ENCODE measurements around the gene KRTAP6-1.

The KRTAP6-1 gene, protein sequence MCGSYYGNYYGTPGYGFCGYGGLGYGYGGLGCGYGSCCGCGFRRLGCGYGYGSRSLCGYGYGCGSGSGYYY

DNA sequence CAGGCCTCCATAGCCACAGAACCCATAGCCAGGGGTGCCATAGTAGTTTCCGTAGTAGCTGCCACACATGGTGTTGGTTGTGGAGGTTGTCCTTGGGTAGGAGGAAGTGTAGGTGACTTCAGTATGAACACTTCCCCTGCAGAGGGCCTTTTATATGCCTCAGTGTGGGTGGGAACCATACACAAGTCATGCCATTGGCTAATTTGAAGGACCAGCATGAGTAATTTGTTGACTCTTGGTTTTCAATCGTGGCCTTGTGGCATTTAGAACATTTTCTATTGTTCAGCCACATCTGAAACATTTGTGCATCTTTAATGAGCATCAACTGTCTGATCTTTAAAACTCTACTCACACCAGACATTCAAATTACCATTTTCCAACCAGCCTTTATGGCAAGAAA, at the start of gene KRTAP6-1:
Gene KRTAP6-1, minus strand, starts transcription at position 95 of the 400 bp plus-strand sequence. Its CDS starts 26 bp downstream, at position 69.
- no peak for DNase-seq

DNA sequence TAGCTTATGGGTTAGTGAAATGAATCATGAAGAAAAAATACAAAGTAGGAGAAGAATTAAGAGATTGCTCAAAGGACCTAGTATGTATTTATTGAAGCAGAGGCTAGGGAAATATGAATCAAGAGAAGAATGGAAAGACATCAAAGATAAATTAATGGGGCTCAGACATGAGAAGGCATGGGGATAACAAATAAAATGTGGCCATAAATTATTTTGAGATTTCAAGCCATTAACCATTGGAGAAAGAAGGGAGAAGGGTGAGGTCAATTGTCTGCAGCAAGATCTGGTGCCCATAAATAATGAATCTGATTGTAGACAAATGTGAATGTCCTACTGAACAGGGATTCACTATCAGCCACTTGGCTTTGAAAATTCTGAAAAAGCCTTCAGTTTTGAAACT, 39.2 kb upstream of the KRTAP6-1 start:
- no peak for DNase-seq

GRCh38 chr21:30646904-30647414, 33.2 kb upstream of the KRTAP6-1 start:
- DNase-seq: no peak

DNA sequence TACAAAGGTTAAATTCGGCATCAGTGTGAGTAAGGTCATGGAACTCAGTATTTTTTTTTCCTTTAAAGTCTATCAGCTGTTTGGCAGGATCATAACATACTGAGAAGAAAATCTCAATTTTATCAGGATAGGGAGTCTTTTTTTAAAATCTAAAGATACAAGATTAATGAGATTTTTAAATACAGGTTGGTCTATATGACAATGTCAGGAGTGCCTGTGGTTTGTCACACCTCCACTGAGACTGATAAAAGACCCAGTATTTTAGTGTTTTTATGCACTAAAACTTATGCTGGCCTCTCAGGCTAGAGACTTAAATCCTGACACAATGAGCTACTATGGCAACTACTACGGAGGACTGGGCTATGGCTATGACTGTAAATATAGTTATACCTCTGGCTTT, 28.8 kb upstream of the KRTAP6-1 start, which contains the start of gene KRTAP20-3:
Gene KRTAP20-3, plus strand, starts transcription at position 301 of the 400 bp plus-strand sequence.
- no peak for DNase-seq

DNA sequence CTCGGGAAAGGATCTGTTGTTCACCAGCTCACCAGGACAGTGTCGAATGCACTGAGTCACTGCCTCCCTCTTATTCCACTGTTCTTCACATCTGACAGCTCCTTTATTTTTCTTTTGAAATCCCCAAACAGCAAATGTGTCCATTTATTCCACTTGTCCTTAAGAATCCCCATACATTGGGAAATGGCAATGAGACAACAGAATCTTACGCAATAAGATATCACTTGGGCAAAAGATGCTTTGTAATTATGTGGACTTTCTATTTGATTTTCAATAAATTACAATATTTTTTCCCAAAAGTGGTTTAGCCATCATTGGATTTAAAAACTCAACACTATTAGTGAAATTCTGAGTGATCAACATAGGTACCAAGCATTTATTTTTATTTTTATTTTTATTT, 25.0 kb upstream of the KRTAP6-1 start:
- no peak for DNase-seq

GRCh38 chr21:30634906-30635305, 21.2 kb upstream of the KRTAP6-1 start, which contains the start of gene KRTAP20-2:
Gene KRTAP20-2, plus strand, starts transcription at chr21:30635206. Its CDS starts 58 bp downstream, at chr21:30635264.
- DNase-seq: no peak

- DNase-seq: no peak
Measured at GRCh38 chr21:30629200-30629599, 15.5 kb upstream of the KRTAP6-1 start.

GRCh38 chr21:30628109-30628508, 14.4 kb upstream of the KRTAP6-1 start:
- DNase-seq: no peak

GRCh38 chr21:30625449-30626165, 11.9 kb upstream of the KRTAP6-1 start:
- DNase-seq: no peak

DNA sequence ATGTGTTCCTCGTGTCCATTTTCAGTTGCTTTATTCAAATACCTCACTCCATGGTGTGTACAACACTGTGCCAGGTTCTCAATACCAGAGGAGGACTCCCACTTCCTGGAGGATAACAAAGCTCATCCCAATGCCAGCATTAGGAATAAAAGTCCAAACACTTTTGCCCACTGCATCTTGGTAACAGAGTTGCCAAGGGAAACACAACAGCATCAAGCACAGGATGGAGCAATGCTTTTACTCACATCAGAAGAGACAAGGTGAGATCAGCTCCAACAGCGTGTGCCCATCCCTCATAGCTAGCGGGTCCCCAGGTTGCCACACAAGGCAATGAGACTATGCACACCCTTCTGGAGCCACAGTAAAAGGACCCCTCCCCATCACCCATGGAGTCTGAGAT, 9.6 kb upstream of the KRTAP6-1 start:
- no peak for DNase-seq

DNA sequence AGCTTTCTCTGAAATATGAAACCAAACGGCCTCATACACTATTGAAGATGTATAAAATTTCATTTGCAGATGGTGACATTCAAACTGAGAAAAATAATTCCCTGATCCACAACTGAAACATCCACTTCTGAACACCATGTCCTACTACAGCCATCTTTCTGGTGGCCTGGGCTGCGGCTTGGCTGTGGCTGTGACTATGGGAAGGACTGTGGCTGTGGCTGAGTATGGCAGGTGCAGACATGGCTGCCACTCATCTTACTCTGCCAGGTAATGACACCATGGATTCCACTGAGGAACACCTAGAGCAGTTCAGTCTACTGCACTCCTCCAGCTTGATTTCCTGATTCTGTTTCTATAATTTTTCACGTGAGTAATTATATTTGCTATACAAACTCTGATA, 6.8 kb upstream of the KRTAP6-1 start, which contains the start of gene KRTAP20-4:
Gene KRTAP20-4, plus strand, starts transcription at position 106 of the 400 bp plus-strand sequence.
- no peak for DNase-seq

DNA sequence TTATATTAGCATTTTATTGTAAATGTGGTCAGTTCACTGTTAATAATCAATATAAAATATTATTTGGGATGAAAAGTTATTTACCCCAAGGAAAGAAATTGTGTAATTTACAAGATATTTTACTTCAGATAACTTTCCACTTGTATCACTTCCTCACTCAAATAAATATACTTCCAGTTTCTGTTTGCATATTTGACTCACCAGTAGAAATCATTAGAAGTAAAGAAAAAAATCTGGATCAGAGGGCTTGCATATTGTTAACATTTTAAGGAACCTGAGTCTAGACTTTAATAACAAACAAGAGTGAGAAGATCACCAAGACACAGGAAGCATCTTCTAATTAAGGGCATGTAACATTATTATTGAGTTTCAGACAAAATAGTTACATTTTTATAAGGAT, 6.3 kb upstream of the KRTAP6-1 start:
- DNase-seq: no peak

GRCh38 chr21:30616125-30616524, 2.4 kb upstream of the KRTAP6-1 start, which contains the start of gene KRTAP20-1:
Gene KRTAP20-1, plus strand, starts transcription at chr21:30616425. Its CDS starts 30 bp downstream, at chr21:30616455.
- no peak for DNase-seq

DNA sequence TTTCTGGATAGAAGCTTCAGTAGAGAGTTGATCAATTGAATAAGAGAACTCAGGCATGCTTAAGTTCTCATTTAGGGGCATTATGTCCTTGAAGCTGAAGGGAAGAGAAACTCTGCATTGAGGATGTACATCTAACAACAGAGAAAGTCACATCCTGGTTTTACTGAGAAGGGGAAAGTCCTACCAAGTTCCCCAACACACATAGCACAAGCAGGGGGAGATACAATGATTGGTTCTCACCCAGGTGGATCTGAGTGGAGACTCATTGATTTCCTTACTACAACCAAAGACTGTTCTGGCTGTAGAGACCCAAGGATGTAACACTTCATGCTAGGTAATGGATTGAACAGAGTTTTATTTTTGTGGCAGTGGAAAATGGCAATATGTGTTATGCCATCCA, 1.5 kb upstream of the KRTAP6-1 start:
- no peak for DNase-seq

GRCh38 chr21:30612132-30612531, 1.6 kb downstream of the KRTAP6-1 start:
- DNase-seq: no peak

DNA sequence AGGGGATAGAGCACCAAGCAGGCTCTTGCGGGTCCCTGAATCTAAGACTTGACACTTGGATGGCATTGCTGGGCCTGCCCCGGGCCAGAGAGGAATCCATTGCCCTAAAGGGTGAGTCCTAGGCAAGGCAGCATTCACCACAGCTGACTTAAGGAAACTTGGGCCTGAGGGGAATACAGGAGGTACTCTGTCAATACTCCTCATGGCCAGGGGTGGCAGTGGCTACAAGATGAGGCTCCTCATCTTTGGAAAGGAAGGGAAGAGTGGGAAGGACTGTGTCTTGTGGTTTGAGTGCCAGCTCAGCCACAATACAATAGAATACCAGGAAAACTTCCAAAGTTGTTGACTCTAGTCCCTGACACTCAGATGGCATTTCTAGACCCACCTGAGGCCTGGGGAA, 7.8 kb downstream of the KRTAP6-1 start:
- no peak for DNase-seq

DNA sequence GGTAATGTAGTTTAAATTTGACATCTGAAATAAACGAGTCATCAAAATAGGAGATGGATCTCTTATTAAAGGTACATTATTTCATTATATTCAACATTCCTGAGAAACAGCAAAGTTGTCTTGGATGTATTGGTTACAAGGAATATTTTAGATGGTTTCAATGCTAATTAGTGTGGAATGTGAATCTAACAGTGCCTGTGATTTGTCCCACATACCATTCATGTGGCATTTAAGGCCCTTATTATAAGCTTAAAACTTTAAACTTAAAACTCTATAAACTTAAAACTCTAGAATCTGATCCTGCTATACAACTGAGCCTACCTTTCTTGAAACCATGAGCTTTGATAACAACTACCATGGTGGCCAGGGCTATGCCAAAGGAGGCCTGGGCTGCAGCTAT, 12.9 kb downstream of the KRTAP6-1 start, which contains the start of gene KRTAP22-1:
Gene KRTAP22-1, plus strand, starts transcription at position 301 of the 400 bp plus-strand sequence.
- DNase-seq: no peak

DNA sequence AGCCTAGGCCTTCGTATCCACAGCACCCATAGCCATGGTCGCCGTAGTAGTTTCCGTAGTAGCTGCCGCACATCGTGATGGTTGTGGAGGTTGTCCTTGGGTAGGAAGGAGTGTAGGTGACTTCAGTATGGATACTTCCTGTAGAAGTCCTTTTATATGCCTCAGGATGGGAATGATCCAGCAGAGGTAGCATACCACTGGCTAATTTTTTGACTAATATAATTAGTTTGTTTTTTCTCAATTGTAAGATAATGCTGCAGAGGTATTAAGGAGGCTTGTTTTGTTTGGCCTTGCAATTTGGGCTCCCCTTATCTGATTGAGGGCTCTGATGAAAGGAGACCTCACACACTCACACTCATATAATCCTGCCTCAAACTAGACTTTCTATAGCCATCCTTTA, 14.9 kb downstream of the KRTAP6-1 start, which contains the start of gene KRTAP6-2:
Gene KRTAP6-2, minus strand, starts transcription at position 101 of the 400 bp plus-strand sequence. Its CDS starts 28 bp downstream, at position 73.
- DNase-seq: no peak

DNA sequence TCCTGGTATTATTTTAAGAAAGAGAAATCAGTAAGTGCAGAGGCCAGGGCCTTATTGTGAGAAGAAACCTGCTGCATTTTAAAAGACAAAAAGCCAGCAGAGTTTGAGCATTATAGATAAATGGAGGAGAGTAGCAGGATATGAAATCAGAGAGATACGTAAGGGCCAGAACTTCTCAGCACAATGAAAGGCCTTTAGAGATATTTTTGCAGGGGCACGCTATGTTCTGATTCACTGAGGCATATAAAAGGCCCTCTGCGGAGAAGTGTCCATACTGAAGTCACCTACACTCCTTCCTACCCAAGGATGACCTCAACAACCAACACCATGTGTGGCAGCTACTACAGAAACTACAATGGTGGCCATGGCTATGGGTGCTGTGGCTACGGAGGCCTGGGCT, 21.6 kb downstream of the KRTAP6-1 start, which contains the start of gene KRTAP6-3:
Gene KRTAP6-3, plus strand, starts transcription at position 301 of the 400 bp plus-strand sequence. Its CDS starts 6 bp downstream, at position 307.
- DNase-seq: no peak

DNA sequence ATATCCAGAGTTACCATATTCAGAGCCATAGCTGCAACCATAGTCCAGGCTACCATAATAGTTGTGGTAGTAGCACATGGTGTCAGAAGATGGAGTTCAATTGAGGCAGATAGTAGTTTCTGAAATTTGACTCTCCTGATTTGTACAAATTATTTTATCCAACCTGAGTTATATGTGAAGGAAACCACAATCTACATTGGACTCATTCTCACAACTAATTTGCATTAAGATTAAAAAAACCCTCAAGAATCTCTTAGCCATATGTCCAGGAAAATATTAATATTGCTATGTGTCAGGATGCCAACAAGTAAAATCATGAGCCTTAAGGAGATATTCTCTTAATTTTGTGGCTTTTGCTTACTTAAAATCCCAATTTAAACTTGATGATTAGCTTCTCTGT, 23.4 kb downstream of the KRTAP6-1 start, which contains the start of gene KRTAP22-2:
Gene KRTAP22-2, minus strand, starts transcription at position 101 of the 400 bp plus-strand sequence.
- DNase-seq: no peak

GRCh38 chr21:30582870-30583269, 30.9 kb downstream of the KRTAP6-1 start:
- DNase-seq: no peak

DNA sequence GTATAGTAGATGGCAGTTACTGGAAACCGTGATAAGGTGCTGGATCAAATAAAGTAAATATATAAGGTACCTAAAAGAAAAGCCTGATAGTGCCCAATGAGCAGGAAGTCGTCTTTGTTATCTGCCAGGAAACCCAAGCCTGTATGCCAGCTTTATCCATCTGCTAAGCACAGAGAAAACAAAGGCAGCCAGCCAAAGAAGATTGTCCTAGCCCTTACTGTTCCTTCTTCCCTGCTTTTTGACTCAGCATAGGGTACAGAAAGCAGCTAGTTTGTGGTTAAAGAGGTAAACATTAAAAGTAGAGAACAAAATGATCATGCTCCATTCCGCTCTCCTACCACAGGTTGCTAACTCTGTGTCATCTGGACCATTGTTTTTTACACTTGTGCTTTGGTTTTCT, 33.6 kb downstream of the KRTAP6-1 start:
- DNase-seq: no peak

DNA sequence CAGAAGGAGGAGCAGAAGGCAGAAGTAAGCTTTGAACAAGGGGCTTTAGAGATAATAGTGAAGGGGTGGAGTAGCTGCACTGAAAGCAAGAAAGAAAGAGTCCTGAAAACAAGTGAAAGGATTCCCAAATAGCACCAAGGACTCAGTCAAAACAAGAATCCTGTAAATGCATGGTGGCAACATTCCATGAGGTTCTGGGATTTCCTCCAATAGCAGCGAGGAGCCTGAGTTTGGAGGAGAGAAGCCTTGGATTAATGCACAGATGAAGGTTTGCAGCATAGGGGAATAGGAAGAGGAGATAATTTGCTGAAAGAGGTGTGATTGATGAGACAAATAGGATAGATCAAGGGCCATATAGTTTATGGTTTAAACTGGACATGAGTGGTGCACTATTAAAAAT, 34.4 kb downstream of the KRTAP6-1 start:
- DNase-seq: no peak

DNA sequence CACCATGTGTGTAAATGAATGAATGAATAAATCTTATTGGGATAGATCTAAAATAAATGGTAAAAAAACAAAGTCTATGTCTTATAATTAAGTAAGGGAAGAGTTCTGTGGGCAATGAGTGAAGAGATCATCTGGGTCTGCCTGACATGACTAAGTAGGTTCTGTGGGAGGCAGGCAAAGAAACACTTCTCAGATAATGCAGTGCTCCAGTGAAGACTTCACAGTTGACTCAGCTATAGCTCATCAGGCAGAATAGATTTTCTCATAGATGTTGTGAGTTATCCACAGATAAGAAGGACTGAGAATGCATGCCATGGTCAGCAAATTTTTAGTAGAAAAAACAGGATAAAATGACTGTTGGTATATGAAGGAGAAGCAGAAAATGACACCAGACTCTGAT, 36.0 kb downstream of the KRTAP6-1 start:
- no peak for DNase-seq
